Stimulated activated CD8-positive, alpha-beta memory T cell treated with anti-CD3 and anti-CD28 coated beads, Interleukin-4, amount 100 ng/mL, for 4 hours (primary cell): ENCODE results near the gene TXNL4A.

ENCODE experiments used
- DNase-seq, 2 donors: peaks; one replicate each; pipeline ENCODE4 v3.0.0-alpha.2; 2020; ENCODE audit warnings: low read depth in 2 of 2, low spot score in 1 of 2

The TXNL4A gene

GRCh38 chr18:79949697-79950487 lies 38.5 kb downstream of the TXNL4A start:
- DNase-seq, result no peak

- DNase-seq, result no peak
Measured at GRCh38 chr18:79948719-79949411, 39.5 kb downstream of the TXNL4A start.

GRCh38 chr18:79947881-79948610 lies 40.3 kb downstream of the TXNL4A start:
- no peak for DNase-seq

GRCh38 chr18:79947054-79947755 lies 41.2 kb downstream of the TXNL4A start:
- no peak for DNase-seq

GRCh38 chr18:79945118-79946042 lies 43.0 kb downstream of the TXNL4A start:
- DNase-seq, result no peak

- no peak for DNase-seq
Measured at GRCh38 chr18:79944746-79945117, 43.6 kb downstream of the TXNL4A start.

GRCh38 chr18:79944126-79944731 lies 44.1 kb downstream of the TXNL4A start:
- DNase-seq, result no peak

GRCh38 chr18:79943608-79944125 lies 44.7 kb downstream of the TXNL4A start:
- DNase-seq, result no peak

GRCh38 chr18:79942786-79943607 lies 45.4 kb downstream of the TXNL4A start:
- DNase-seq, result no peak

- no peak for DNase-seq
Measured at GRCh38 chr18:79942211-79942610, 46.2 kb downstream of the TXNL4A start.

- DNase-seq, result no peak
Measured at GRCh38 chr18:79941473-79942119, 46.8 kb downstream of the TXNL4A start.

GRCh38 chr18:79940814-79941472 lies 47.4 kb downstream of the TXNL4A start:
- DNase-seq, result no peak

- DNase-seq, result no peak
Measured at GRCh38 chr18:79940126-79940813, 48.1 kb downstream of the TXNL4A start.

- DNase-seq, result no peak
Measured at GRCh38 chr18:79939096-79939495, 49.3 kb downstream of the TXNL4A start.

GRCh38 chr18:79938196-79938595 lies 50.2 kb downstream of the TXNL4A start:
- no peak for DNase-seq

- no peak for DNase-seq
Measured at GRCh38 chr18:79937103-79937860, 51.1 kb downstream of the TXNL4A start.
